GM21619 (cell line): Measurements from ENCODE around the gene UBE2E1.

ENCODE experiments used
- ATAC-seq: cut with Tn5 transposase; IDR thresholded peaks from one replicate; pipeline ENCODE4 v1.9.1; 2021; ENCODE audit not compliant: unreplicated experiment

The UBE2E1 gene

GRCh38 chr3:23805633-23806533 lies at the start of gene UBE2E1:
Gene UBE2E1 (plus strand): TSS chr3:23805955. CDS start chr3:23807270, 1,315 bp downstream.
- peak; percentile 66 for ATAC-seq

- ATAC-seq, result no peak
Measured at GRCh38 chr3:23756206-23756840, 49.4 kb upstream of the UBE2E1 start.

GRCh38 chr3:23758253-23758838 lies 47.4 kb upstream of the UBE2E1 start:
- no peak for ATAC-seq

- ATAC-seq, result peak; percentile 7
Measured at GRCh38 chr3:23760325-23760724, 45.4 kb upstream of the UBE2E1 start.

- peak; percentile 37 for ATAC-seq
Measured at GRCh38 chr3:23760871-23761373, 44.8 kb upstream of the UBE2E1 start.

GRCh38 chr3:23761440-23761896 lies 44.3 kb upstream of the UBE2E1 start:
- ATAC-seq, result peak; percentile 23

- ATAC-seq, result peak; percentile 81
Measured at GRCh38 chr3:23762214-23762613, 43.5 kb upstream of the UBE2E1 start.

- ATAC-seq, result no peak
Measured at GRCh38 chr3:23762759-23763477, 42.8 kb upstream of the UBE2E1 start.

- ATAC-seq, result no peak
Measured at GRCh38 chr3:23764407-23764806, 41.3 kb upstream of the UBE2E1 start.

GRCh38 chr3:23767546-23767945 lies 38.2 kb upstream of the UBE2E1 start:
- no peak for ATAC-seq

- no peak for ATAC-seq
Measured at GRCh38 chr3:23775254-23775909, 30.4 kb upstream of the UBE2E1 start.

GRCh38 chr3:23776352-23776891 lies 29.3 kb upstream of the UBE2E1 start:
- ATAC-seq, result no peak

GRCh38 chr3:23778446-23778845 lies 27.3 kb upstream of the UBE2E1 start:
- ATAC-seq, result no peak

GRCh38 chr3:23779841-23780240 lies 25.9 kb upstream of the UBE2E1 start:
- no peak for ATAC-seq

- no peak for ATAC-seq
Measured at GRCh38 chr3:23781051-23781450, 24.7 kb upstream of the UBE2E1 start.

GRCh38 chr3:23781871-23782270 lies 23.9 kb upstream of the UBE2E1 start:
- ATAC-seq, result no peak

GRCh38 chr3:23785097-23785645 lies 20.6 kb upstream of the UBE2E1 start:
- ATAC-seq, result no peak

GRCh38 chr3:23785882-23786281 lies 19.9 kb upstream of the UBE2E1 start:
- no peak for ATAC-seq

- no peak for ATAC-seq
Measured at GRCh38 chr3:23791678-23792077, 14.1 kb upstream of the UBE2E1 start.
